ENCODE results near the gene TUSC2. TPM values are rescaled to one million over a fixed set of nuclear protein-coding genes. Genes with fewer than 3 reads are reported as not detected.

TUSC2 gene
- total RNA-seq, 3 donors from 2014 or later (not counting 1 experiment from before 2014, with no cell fraction given) = 18.4 to 23.4 (median 21.3) TPM

GRCh38 chr3:50334339-50335075 lies 6.5 kb upstream of the TUSC2 start:
- Mint-ChIP-seq H3K27me3 (ENCODE audit: low read depth in 2 of 2) (no peaks in the 10 kb centered on the region), H3K9me3 (no peaks in the 10 kb centered on the region), H3K36me3 (peaks cover 9% of the 10 kb centered on the region), H3K4me1 (peaks cover 47 to 66% of the 10 kb centered on the region in 2 donors), H3K27ac (peak overlapping the region; percentile 88 to 93), H3K4me3 (peak overlapping the region; percentile 63)
- WGBS (ENCODE audit: insufficient coverage) = 80% methylated on average over 5 of the region's 5 CpGs
- Histone ChIP-seq H3K9me3 (ENCODE audit: control insufficient read depth, insufficient read depth, low read length) (no peaks in the 10 kb centered on the region), H3K27ac (ENCODE audit: low read length) (peak overlapping the region; percentile 69), H3K4me3 (ENCODE audit: low read length) (no peak overlapping the region), H3K36me3 (ENCODE audit: control insufficient read depth, insufficient read depth, low read length) (peaks cover 43% of the 10 kb centered on the region), H3K27me3 (ENCODE audit: control insufficient read depth, insufficient read depth, low read length) (no peaks in the 10 kb centered on the region), H3K4me1 (ENCODE audit: control insufficient read depth, insufficient read depth, low read length) (peaks cover 68% of the 10 kb centered on the region)
- intact Hi-C loops (cut with micrococcal nuclease) = loop anchor here (5.0 kb wide), 1 partner anchor 37 kb away; the partner anchor contains the start of genes HYAL3 and NAA80
- no peak for TF ChIP-seq CTCF (IDR thresholded peaks at IDR 0.05)
- DNase-seq = no peak
- ATAC-seq = no peak

DNA sequence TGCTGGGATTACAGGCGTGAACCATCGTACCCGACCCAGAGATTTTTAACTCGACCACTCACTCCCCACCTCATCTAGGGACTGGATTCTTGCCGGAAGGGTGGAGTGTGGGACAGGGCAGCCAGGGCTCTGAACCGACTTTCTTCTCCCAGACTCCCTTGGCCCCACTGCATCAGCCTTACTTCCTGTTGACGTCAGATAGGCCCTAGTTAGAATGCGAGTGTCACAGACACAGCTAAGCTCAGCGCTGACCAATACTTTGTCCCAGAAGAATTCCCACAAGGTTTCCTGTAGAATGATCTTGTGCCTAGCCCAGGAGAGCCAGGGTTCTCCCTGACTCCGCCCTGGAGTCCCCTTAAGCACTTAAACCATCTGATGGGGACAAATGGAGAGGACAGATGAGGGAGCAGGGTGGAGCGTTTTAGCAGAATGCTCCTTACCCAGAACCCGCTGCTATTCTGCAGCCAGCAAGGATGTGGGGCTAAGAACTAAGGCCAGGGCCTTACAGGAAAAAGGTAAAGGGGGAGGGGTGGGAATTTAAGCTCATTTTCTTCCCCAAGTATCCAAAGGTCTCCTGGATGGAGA lies 5.8 kb upstream of the TUSC2 start:
- peaks cover 40 to 60% of the 10 kb centered on the region in 2 donors for H3K4me1 Mint-ChIP-seq
- no peaks in the 10 kb centered on the region for H3K9me3 Mint-ChIP-seq
- H3K27ac Mint-ChIP-seq = peak overlapping the region; percentile 88 to 93
- Histone ChIP-seq H3K36me3 (ENCODE audit: control insufficient read depth, insufficient read depth, low read length) (peaks cover 46% of the 10 kb centered on the region), H3K27me3 (ENCODE audit: control insufficient read depth, insufficient read depth, low read length) (no peaks in the 10 kb centered on the region), H3K27ac (ENCODE audit: low read length) (peak overlapping the region; percentile 69), H3K9me3 (ENCODE audit: control insufficient read depth, insufficient read depth, low read length) (no peaks in the 10 kb centered on the region), H3K4me3 (ENCODE audit: low read length) (no peak overlapping the region), H3K4me1 (ENCODE audit: control insufficient read depth, insufficient read depth, low read length) (peaks cover 63% of the 10 kb centered on the region)
- peak overlapping the region; percentile 63 for H3K4me3 Mint-ChIP-seq
- no peak for ATAC-seq
- no peaks in the 10 kb centered on the region for H3K27me3 Mint-ChIP-seq (ENCODE audit: low read depth in 2 of 2)
- DNase-seq = peak in 1 of 2 donors; percentile 76
- peaks cover 2% of the 10 kb centered on the region for H3K36me3 Mint-ChIP-seq
- intact Hi-C loops (cut with micrococcal nuclease) = no loop called here
- 70% methylated on average over 12 of the region's 12 CpGs for WGBS (ENCODE audit: insufficient coverage)
- TF ChIP-seq CTCF (IDR thresholded peaks at IDR 0.05) = no peak

GRCh38 chr3:50331364-50331907 lies 3.4 kb upstream of the TUSC2 start:
- Mint-ChIP-seq H3K27me3 (ENCODE audit: low read depth in 2 of 2) (no peaks in the 10 kb centered on the region), H3K27ac (no peak overlapping the region), H3K4me1 (peaks cover 35 to 55% of the 10 kb centered on the region in 2 donors), H3K9me3 (no peaks in the 10 kb centered on the region), H3K36me3 (no peaks in the 10 kb centered on the region), H3K4me3 (no peak overlapping the region)
- TF ChIP-seq CTCF (IDR thresholded peaks at IDR 0.05) = no peak
- DNase-seq = no peak
- ATAC-seq = no peak
- Histone ChIP-seq H3K4me3 (ENCODE audit: low read length) (no peak overlapping the region), H3K27me3 (ENCODE audit: control insufficient read depth, insufficient read depth, low read length) (no peaks in the 10 kb centered on the region), H3K27ac (ENCODE audit: low read length) (no peak overlapping the region), H3K9me3 (ENCODE audit: control insufficient read depth, insufficient read depth, low read length) (no peaks in the 10 kb centered on the region), H3K4me1 (ENCODE audit: control insufficient read depth, insufficient read depth, low read length) (peaks cover 69% of the 10 kb centered on the region), H3K36me3 (ENCODE audit: control insufficient read depth, insufficient read depth, low read length) (peaks cover 41% of the 10 kb centered on the region)
- intact Hi-C loops (cut with micrococcal nuclease) = no loop called here
- 95% methylated on average over 19 of the region's 19 CpGs for WGBS (ENCODE audit: insufficient coverage)

Measured in natural killer cell (primary cell).